ENCODE measurements around the gene FNIP2. TPM values are rescaled to one million over a fixed set of nuclear protein-coding genes. Genes with fewer than 3 reads are reported as not detected.

Gene FNIP2
- total RNA-seq, 1 donor from 2014 or later = 20.4 TPM

GRCh38 chr4:158845311-158846041 lies 76.7 kb downstream of the FNIP2 start:
- H3K36me3 Mint-ChIP-seq (ENCODE audit: low read depth) = peaks cover 8% of the 10 kb centered on the region
- intact Hi-C loops (cut with micrococcal nuclease) = no loop called here
- no peaks in the 10 kb centered on the region for H3K9me3 Mint-ChIP-seq
- H3K4me1 Mint-ChIP-seq (ENCODE audit: low read depth) = peaks cover 9% of the 10 kb centered on the region
- H3K27ac Mint-ChIP-seq = no peak overlapping the region
- no peak overlapping the region for H3K4me3 Mint-ChIP-seq
- no peak for DNase-seq (ENCODE audit: low spot score)
- no peaks in the 10 kb centered on the region for H3K27me3 Mint-ChIP-seq (ENCODE audit: insufficient read depth)

DNA sequence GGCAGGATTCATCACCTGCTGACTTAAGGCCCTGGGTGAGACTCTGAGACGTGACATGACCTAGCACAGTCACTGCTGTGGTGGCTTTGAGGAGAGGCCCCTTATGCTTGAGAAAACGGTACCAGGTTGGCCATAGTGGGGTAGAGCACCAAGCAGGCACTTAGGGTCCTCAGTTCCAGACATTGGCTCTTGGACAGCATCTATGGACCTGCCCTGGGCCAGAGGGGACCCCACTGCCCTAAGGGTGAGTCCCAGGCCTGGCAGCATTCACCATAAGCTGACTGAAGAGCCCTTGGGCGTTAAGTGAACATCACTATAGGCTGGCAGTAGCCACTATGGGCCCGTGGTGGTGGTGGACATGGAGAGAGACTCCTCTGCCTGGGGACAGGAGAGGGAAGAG lies 78.7 kb downstream of the FNIP2 start:
- H3K9me3 Mint-ChIP-seq = no peaks in the 10 kb centered on the region
- H3K36me3 Mint-ChIP-seq (ENCODE audit: low read depth) = peaks cover 7% of the 10 kb centered on the region
- no peak for DNase-seq (ENCODE audit: low spot score)
- intact Hi-C loops (cut with micrococcal nuclease) = no loop called here
- H3K4me3 Mint-ChIP-seq = no peak overlapping the region
- H3K4me1 Mint-ChIP-seq (ENCODE audit: low read depth) = peaks cover 14% of the 10 kb centered on the region
- no peaks in the 10 kb centered on the region for H3K27me3 Mint-ChIP-seq (ENCODE audit: insufficient read depth)
- no peak overlapping the region for H3K27ac Mint-ChIP-seq

DNA sequence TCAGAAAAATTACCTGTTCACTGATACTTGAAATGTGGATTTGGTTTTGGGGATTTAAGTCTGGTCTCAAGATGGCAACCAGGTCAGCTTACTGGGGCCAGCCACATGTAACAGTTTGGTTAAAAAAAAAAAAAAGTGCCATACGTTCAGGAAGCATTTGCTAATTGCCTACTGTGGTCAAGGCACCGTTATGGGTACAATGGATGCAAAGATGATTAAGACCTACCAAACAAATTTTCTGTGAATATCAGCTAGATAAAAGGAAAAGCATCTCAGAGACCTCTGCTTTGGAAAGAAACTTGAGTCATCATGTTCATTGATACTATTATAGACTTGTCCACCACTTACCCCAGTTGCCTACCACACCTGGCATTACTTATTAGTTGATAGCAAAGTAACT lies 80.9 kb downstream of the FNIP2 start:
- DNase-seq (ENCODE audit: low spot score) = no peak
- intact Hi-C loops (cut with micrococcal nuclease) = loop anchor here (1.0 to 5.0 kb wide), 6 partner anchors 31 to 597 kb away; partner anchors contain the start of genes ETFDH and FNIP2
- H3K27ac Mint-ChIP-seq = no peak overlapping the region
- H3K4me1 Mint-ChIP-seq (ENCODE audit: low read depth) = peaks cover 14% of the 10 kb centered on the region
- peaks cover 5% of the 10 kb centered on the region for H3K36me3 Mint-ChIP-seq (ENCODE audit: low read depth)
- no peaks in the 10 kb centered on the region for H3K27me3 Mint-ChIP-seq (ENCODE audit: insufficient read depth)
- no peak overlapping the region for H3K4me3 Mint-ChIP-seq
- no peaks in the 10 kb centered on the region for H3K9me3 Mint-ChIP-seq

DNA sequence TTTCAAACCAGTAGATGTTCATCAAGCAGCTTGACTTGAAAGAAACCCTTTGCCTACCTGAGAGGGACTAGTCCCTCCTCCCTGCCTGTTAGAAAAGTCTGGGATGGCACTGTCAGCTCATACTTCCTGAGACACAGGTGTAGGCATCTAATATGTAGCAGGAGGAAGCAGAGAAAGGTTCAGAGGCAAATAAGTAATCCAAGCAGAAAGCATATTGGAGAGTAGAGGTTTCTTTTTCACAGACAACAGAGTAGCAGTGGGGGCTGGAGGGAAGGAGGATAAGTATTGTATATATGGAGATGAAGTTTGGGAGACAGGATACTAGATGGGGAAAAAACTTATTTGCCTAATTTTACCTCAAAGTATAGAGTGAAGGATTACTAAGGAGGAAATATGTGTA lies 81.5 kb downstream of the FNIP2 start:
- Mint-ChIP-seq H3K9me3 (no peaks in the 10 kb centered on the region), H3K4me3 (no peak overlapping the region), H3K4me1 (ENCODE audit: low read depth) (peaks cover 14% of the 10 kb centered on the region), H3K36me3 (ENCODE audit: low read depth) (peaks cover 5% of the 10 kb centered on the region), H3K27me3 (ENCODE audit: insufficient read depth) (no peaks in the 10 kb centered on the region), H3K27ac (no peak overlapping the region)
- intact Hi-C loops (cut with micrococcal nuclease) = loop anchor here (1.0 to 5.0 kb wide), 6 partner anchors 32 to 598 kb away; partner anchors contain the start of genes ETFDH and FNIP2
- no peak for DNase-seq (ENCODE audit: low spot score)

DNA sequence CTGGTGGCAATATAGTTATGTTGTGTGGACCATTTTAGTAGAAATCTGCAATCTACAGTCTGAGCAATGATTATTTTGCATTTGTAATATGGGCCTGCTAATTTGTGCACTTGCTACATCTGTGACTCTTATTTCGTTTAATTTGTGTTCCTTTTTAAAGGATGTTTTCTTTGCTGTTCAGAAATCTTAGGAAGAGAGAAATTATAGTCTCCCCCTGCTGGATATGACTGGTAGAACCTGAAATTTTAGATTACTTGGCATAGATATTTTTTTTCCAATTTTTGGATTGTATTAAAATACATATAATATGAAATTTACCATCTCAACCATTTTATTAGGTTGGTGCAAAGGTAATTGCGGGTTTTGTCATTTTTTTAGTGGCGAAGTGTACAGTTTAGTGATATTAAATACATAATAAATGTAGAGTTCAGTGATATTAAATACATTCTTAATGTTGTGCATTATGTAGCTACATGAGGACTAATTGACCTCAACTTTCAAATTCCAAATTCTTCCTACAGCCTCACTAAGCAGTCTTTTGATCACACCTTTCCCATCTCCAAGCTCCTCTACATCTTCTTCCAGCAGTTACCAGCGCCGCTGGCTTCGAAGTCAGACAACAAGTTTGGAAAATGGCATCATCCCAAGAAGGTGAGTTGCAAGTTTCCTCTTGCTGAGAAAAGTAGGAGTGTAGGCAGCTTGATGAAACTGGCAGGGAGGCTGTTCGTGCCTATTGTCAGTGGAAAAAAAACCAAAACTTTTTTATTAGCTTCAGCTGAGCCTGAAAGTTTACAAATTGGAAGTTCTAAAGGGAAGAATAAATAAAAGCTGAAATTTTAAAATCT lies 82.2 kb downstream of the FNIP2 start:
- intact Hi-C loops (cut with micrococcal nuclease) = loop anchor here (1.0 to 5.0 kb wide), 6 partner anchors 32 to 599 kb away; partner anchors contain the start of genes ETFDH and FNIP2
- peaks cover 5% of the 10 kb centered on the region for H3K36me3 Mint-ChIP-seq (ENCODE audit: low read depth)
- no peaks in the 10 kb centered on the region for H3K9me3 Mint-ChIP-seq
- H3K27ac Mint-ChIP-seq = no peak overlapping the region
- no peak overlapping the region for H3K4me3 Mint-ChIP-seq
- no peaks in the 10 kb centered on the region for H3K27me3 Mint-ChIP-seq (ENCODE audit: insufficient read depth)
- DNase-seq (ENCODE audit: low spot score) = no peak
- peaks cover 14% of the 10 kb centered on the region for H3K4me1 Mint-ChIP-seq (ENCODE audit: low read depth)

DNA sequence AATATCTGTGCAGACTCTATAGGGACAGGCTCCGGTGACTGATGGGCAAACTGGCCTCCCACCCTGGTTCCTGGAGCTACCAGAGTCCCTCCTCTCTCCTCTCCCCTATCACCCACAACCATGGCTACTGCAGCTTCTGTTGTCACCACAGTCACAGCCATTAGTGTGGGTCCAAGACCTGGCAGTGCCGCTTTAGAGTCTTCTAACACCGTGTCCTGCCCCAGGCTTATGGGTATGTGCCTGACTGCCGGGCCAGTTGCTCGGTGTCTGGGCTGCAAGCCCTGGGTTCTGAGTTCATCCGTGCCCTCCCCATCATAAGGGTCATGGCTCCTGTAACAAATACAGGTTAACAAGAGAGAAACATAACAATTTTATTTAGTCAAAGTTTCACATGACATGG lies 85.4 kb downstream of the FNIP2 start:
- intact Hi-C loops (cut with micrococcal nuclease) = loop anchor here (5.0 kb wide), 1 partner anchor 602 kb away; no protein-coding TSS in a partner anchor
- H3K36me3 Mint-ChIP-seq (ENCODE audit: low read depth) = peaks cover 2% of the 10 kb centered on the region
- no peaks in the 10 kb centered on the region for H3K27me3 Mint-ChIP-seq (ENCODE audit: insufficient read depth)

DNA sequence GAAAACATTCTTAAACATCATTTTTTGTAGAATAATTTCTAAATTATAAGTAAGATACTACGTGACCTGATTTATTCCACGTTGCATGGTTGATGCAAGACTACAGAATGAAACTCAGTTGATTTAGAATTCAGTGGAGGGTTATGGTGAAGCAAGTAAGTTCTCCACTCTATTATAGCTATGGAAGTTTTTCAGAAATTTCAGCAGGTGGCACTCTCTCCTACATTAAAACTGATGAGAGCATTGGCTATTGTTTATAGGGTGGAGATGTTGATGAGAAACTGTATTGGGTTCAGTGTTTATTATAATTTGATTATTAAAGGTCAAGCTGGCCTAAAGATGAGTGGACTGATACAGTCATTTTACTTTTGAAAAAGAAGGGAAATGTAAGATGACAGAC lies 88.0 kb downstream of the FNIP2 start:
- intact Hi-C loops (cut with micrococcal nuclease) = loop anchor here (1.0 to 2.0 kb wide), 4 partner anchors 246 to 589 kb away; partner anchors contain the start of gene RAPGEF2
- DNase-seq (ENCODE audit: low spot score) = no peak
- Mint-ChIP-seq H3K27me3 (ENCODE audit: insufficient read depth) (no peaks in the 10 kb centered on the region), H3K9me3 (no peaks in the 10 kb centered on the region), H3K4me3 (no peak overlapping the region), H3K27ac (no peak overlapping the region), H3K36me3 (ENCODE audit: low read depth) (peaks cover 15% of the 10 kb centered on the region), H3K4me1 (ENCODE audit: low read depth) (peaks cover 12% of the 10 kb centered on the region)

More for the DNA sequence above, 85.4 kb downstream of the FNIP2 start:
- no peak for DNase-seq (ENCODE audit: low spot score)
- Mint-ChIP-seq H3K9me3 (no peaks in the 10 kb centered on the region), H3K4me1 (ENCODE audit: low read depth) (peaks cover 14% of the 10 kb centered on the region), H3K27ac (no peak overlapping the region), H3K4me3 (no peak overlapping the region)

DNA sequence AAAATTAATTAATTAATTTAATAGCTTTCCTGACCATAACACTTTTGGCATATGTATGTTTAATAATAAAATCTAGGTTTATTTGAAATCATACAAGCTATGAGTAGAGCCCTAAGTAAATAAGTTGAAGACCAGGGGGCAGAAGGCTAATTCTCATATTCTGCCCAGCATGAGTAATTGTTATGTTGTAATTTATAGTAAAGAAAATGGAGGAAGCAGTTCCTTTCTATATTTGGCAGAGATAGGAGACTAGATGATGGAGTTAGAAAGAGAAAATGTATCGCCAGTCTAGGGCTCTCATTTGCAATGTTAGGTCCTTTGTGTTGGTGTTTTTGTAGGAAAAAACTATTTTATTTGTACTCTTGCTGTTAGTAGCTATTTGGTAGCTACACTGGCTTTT lies 89.1 kb downstream of the FNIP2 start:
- H3K36me3 Mint-ChIP-seq (ENCODE audit: low read depth) = peaks cover 22% of the 10 kb centered on the region
- H3K9me3 Mint-ChIP-seq = no peaks in the 10 kb centered on the region
- H3K27me3 Mint-ChIP-seq (ENCODE audit: insufficient read depth) = no peaks in the 10 kb centered on the region
- H3K4me1 Mint-ChIP-seq (ENCODE audit: low read depth) = peaks cover 17% of the 10 kb centered on the region
- H3K27ac Mint-ChIP-seq = no peak overlapping the region
- H3K4me3 Mint-ChIP-seq = no peak overlapping the region
- intact Hi-C loops (cut with micrococcal nuclease) = loop anchor here (1.0 to 2.0 kb wide), 4 partner anchors 245 to 588 kb away; partner anchors contain the start of gene RAPGEF2
- no peak for DNase-seq (ENCODE audit: low spot score)

GRCh38 chr4:158858410-158859199 lies 89.8 kb downstream of the FNIP2 start:
- no peak for DNase-seq (ENCODE audit: low spot score)
- Mint-ChIP-seq H3K4me1 (ENCODE audit: low read depth) (peaks cover 17% of the 10 kb centered on the region), H3K27ac (no peak overlapping the region), H3K9me3 (no peaks in the 10 kb centered on the region), H3K27me3 (ENCODE audit: insufficient read depth) (no peaks in the 10 kb centered on the region), H3K36me3 (ENCODE audit: low read depth) (peaks cover 23% of the 10 kb centered on the region), H3K4me3 (no peak overlapping the region)
- intact Hi-C loops (cut with micrococcal nuclease) = no loop called here

DNA sequence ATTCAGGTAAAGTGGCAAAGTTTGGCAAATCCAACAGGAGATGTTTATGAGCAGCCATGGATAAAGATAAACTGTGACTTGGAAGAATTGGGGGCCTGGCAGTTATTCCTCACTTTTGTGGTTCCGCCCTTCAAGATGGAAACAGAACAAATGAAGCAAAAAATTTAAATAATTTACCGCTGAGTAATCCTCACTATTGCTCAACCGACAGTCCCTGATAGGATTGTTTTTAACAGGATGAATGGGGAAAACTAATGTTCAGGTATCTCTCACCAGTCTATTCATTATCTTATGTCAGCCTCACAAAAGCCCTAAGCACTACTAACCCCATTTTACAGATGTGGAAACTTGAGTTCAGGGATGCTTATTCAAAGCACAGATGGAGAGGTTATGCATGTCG lies 90.8 kb downstream of the FNIP2 start:
- intact Hi-C loops (cut with micrococcal nuclease) = no loop called here
- no peak overlapping the region for H3K4me3 Mint-ChIP-seq
- peaks cover 26% of the 10 kb centered on the region for H3K36me3 Mint-ChIP-seq (ENCODE audit: low read depth)
- no peaks in the 10 kb centered on the region for H3K27me3 Mint-ChIP-seq (ENCODE audit: insufficient read depth)
- H3K9me3 Mint-ChIP-seq = no peaks in the 10 kb centered on the region
- peaks cover 17% of the 10 kb centered on the region for H3K4me1 Mint-ChIP-seq (ENCODE audit: low read depth)
- no peak overlapping the region for H3K27ac Mint-ChIP-seq
- no peak for DNase-seq (ENCODE audit: low spot score)

GRCh38 chr4:158860856-158861255 lies 92.0 kb downstream of the FNIP2 start:
- Mint-ChIP-seq H3K4me1 (ENCODE audit: low read depth) (peaks cover 17% of the 10 kb centered on the region), H3K36me3 (ENCODE audit: low read depth) (peaks cover 28% of the 10 kb centered on the region), H3K9me3 (no peaks in the 10 kb centered on the region), H3K27ac (no peak overlapping the region), H3K27me3 (ENCODE audit: insufficient read depth) (no peaks in the 10 kb centered on the region), H3K4me3 (no peak overlapping the region)
- DNase-seq (ENCODE audit: low spot score) = no peak
- intact Hi-C loops (cut with micrococcal nuclease) = no loop called here

GRCh38 chr4:158861281-158861680 lies 92.5 kb downstream of the FNIP2 start:
- no peaks in the 10 kb centered on the region for H3K9me3 Mint-ChIP-seq
- intact Hi-C loops (cut with micrococcal nuclease) = no loop called here
- peaks cover 28% of the 10 kb centered on the region for H3K36me3 Mint-ChIP-seq (ENCODE audit: low read depth)
- no peak overlapping the region for H3K4me3 Mint-ChIP-seq
- no peak for DNase-seq (ENCODE audit: low spot score)
- H3K4me1 Mint-ChIP-seq (ENCODE audit: low read depth) = peaks cover 17% of the 10 kb centered on the region
- no peaks in the 10 kb centered on the region for H3K27me3 Mint-ChIP-seq (ENCODE audit: insufficient read depth)
- H3K27ac Mint-ChIP-seq = no peak overlapping the region

All from activated T-helper 1 cell treated with anti-CD3 and anti-CD28 coated beads, Interleukin-12 subunit alpha, Interleukin-12 subunit beta, Interleukin-2, Interleukin-4 antibody, amounts not matched to agents 30 ng/mL and 10 ng/mL and 1 ng/mL, durations not matched to agents 14 hours and 24 hours and 36 hours (primary cell).